Endothelial cell of umbilical vein (primary cell): ENCODE measurements around the gene ANKDD1A. TPM values are rescaled to one million over a fixed set of nuclear protein-coding genes. Genes with fewer than 3 reads are reported as not detected.

Experiments used
- BruUV-seq: library from RNA; stranded (reverse); fragments of 400-500 nt; replicated peaks from 2 replicates; lab custom pipeline; 2021; lab: Mats Ljungman, UMichigan
- CTCF ChIA-PET: fragments of 300-600, 350-600 bp; sonication (Branson Sonifier 250); formaldehyde crosslinking; loops from one replicate; lab custom pipeline; 2021; ENCODE audit warnings: antibody characterized with exemption, inconsistent platforms; lab: Charles Lee
- POLR2A ChIA-PET: fragments of 300-600, 350-600 bp; sonication (Branson Sonifier 250); formaldehyde crosslinking; loops from one replicate; lab custom pipeline; 2021; ENCODE audit warnings: antibody characterized with exemption, inconsistent platforms; lab: Charles Lee
- DNase-seq: peaks from one replicate; pipeline ENCODE4 v3.0.0-alpha.2; 2011; ENCODE audit warnings: low read depth, low spot score
- FAIRE-seq: peaks from 2 replicates; lab custom pipeline; 2011; peaks lifted over from hg19 to GRCh38; lab: Jason Lieb, UNC
- H2AFZ ChIP-seq: 2 replicates; pipeline ENCODE4 v1.6.0; 2012; ENCODE audit warnings: low read depth, low read length, control low read depth, inconsistent platforms
- H3K27ac ChIP-seq: 2 replicates; pipeline ENCODE4 v1.5.1; 2011; ENCODE audit warnings: low read depth, mild to moderate bottlenecking, control low read depth, low read length, moderate library complexity; ENCODE audit not compliant: insufficient read depth
- H3K27me3 ChIP-seq, 2 experiments: 2 replicates each; pipeline versions ENCODE4 v1.6.0 to v1.6.1; 2011; ENCODE audit warnings: low read length in 2 of 2, mixed read lengths in 1 of 2; ENCODE audit not compliant: control insufficient read depth in 2 of 2, insufficient read depth in 2 of 2
- H3K36me3 ChIP-seq, 2 experiments: 2 replicates in 1 of 2; 3 replicates in 1 of 2; pipeline ENCODE4 v1.5.1; 2011; ENCODE audit warnings: low read length in 2 of 2, mild to moderate bottlenecking in 1 of 2, moderate library complexity in 1 of 2; ENCODE audit not compliant: control insufficient read depth in 2 of 2, insufficient read depth in 2 of 2; ENCODE audit errors: extremely low read depth in 1 of 2
- H3K4me1 ChIP-seq: 3 replicates; pipeline ENCODE4 v1.5.1; 2011; ENCODE audit warnings: mild to moderate bottlenecking, low read length; ENCODE audit not compliant: control insufficient read depth, insufficient read depth; ENCODE audit errors: extremely low read depth
- H3K4me2 ChIP-seq: 2 replicates; pipeline ENCODE4 v1.6.1; 2011; ENCODE audit warnings: low read length, control low read depth, mixed read lengths; ENCODE audit not compliant: insufficient read depth
- H3K4me3 ChIP-seq, 3 experiments: fragments of 200-600 bp in 1 of 3; sonication (generic), shearing (Covaris generic) in 1 of 3; replicated peaks in 1 of 3; 2 replicates each; pipeline ENCODE4 v1.5.1; 2011 to 2016; ENCODE audit warnings: control low read depth in 3 of 3, low read length in 3 of 3, mild to moderate bottlenecking in 2 of 3, inconsistent platforms in 1 of 3, low read depth in 1 of 3, moderate library complexity in 1 of 3; ENCODE audit not compliant: insufficient read depth in 1 of 3
- H3K79me2 ChIP-seq: 2 replicates; pipeline ENCODE4 v1.6.0; 2012; ENCODE audit warnings: low read length, inconsistent platforms; ENCODE audit not compliant: control insufficient read depth, insufficient read depth
- H3K9ac ChIP-seq: replicated peaks from 2 replicates; pipeline ENCODE3; 2011; ENCODE audit warnings: low read length, control low read depth; ENCODE audit not compliant: insufficient read depth; ENCODE audit errors: extremely low read depth
- H3K9me1 ChIP-seq: replicated peaks from 3 replicates; pipeline ENCODE4 v1.6.0; 2011; ENCODE audit warnings: mild to moderate bottlenecking, low read length; ENCODE audit not compliant: control insufficient read depth, insufficient read depth; ENCODE audit errors: extremely low read depth
- H3K9me3 ChIP-seq: replicated peaks from 2 replicates; pipeline ENCODE4 v1.5.1; 2012; ENCODE audit warnings: low read length, inconsistent platforms; ENCODE audit not compliant: control insufficient read depth, insufficient read depth
- H4K20me1 ChIP-seq: replicated peaks from 2 replicates; pipeline ENCODE3; 2011; ENCODE audit warnings: mild to moderate bottlenecking, low read length; ENCODE audit not compliant: control insufficient read depth, insufficient read depth; ENCODE audit errors: extremely low read depth
- EZH2 ChIP-seq: IDR thresholded peaks from 2 replicates; pipeline ENCODE4 v1.6.1; 2012; ENCODE audit warnings: borderline replicate concordance, low read depth, mild to moderate bottlenecking, moderate library complexity, low read length, inconsistent platforms; ENCODE audit not compliant: severe bottlenecking
- FOS ChIP-seq: IDR thresholded peaks from 2 replicates; pipeline ENCODE4 v1.6.1; 2011; ENCODE audit warnings: mild to moderate bottlenecking, low read length, moderate library complexity, borderline replicate concordance; ENCODE audit not compliant: insufficient read depth
- GATA2 ChIP-seq: IDR thresholded peaks from 2 replicates; pipeline ENCODE4 v1.7.0; 2011; ENCODE audit warnings: low read depth, mild to moderate bottlenecking, moderate library complexity, mixed read lengths, low read length; ENCODE audit not compliant: insufficient read length, insufficient read depth
- JUN ChIP-seq: IDR thresholded peaks from 2 replicates; pipeline ENCODE4 v1.6.1; 2011; ENCODE audit warnings: borderline replicate concordance, low read depth; ENCODE audit not compliant: insufficient read length, insufficient read depth
- MYC ChIP-seq: IDR thresholded peaks from one replicate; pipeline ENCODE4 v1.6.1; 2011; ENCODE audit warnings: mild to moderate bottlenecking, low read depth, low read length
- POLR2A ChIP-seq: IDR thresholded peaks from 2 replicates; pipeline ENCODE4 v1.6.1; 2012; ENCODE audit warnings: low read depth, mild to moderate bottlenecking, control low read depth, low read length
- POLR2AphosphoS5 ChIP-seq: IDR thresholded peaks from 2 replicates; pipeline ENCODE4 v1.6.1; 2012; ENCODE audit warnings: low read depth, mild to moderate bottlenecking, control low read depth, low read length, moderate library complexity; ENCODE audit not compliant: insufficient read depth
- dilution Hi-C: fragments of 300-500 bp; cut with MboI; formaldehyde crosslinking; loops from one replicate; pipeline ENCODE4 v1.15.0; 2019; ENCODE audit warnings: low sequenced_read_pairs; ENCODE audit not compliant: extremely low pct_ligation_motif_present
- intact Hi-C: fragments of 100-400 bp; cut with micrococcal nuclease; formaldehyde crosslinking; loops from one replicate; pipeline ENCODE4 v1.10.0; 2022
- polyA plus RNA-seq, 4 experiments: library from polyadenylated mRNA; depleted of rRNA in 3 of 4; stranded (reverse) in 3 of 4; unstranded in 1 of 4; fragments of >200 nt; gene quantifications; 2 replicates each; pipeline versions ENCODE4 v1.2.1 to v1.2.3, GENCODE V29; 2011 to 2012; ENCODE audit warnings: missing spikeins in 1 of 4
- total RNA-seq: library from RNA; stranded (reverse); gene quantifications from 2 replicates; pipeline ENCODE4 v1.2.3, GENCODE V29; 2021
- TF ChIP-seq, protein P1 (sequence below), 2 donors: IDR thresholded peaks; 1 replicate in 1 of 2; 2 replicates in 1 of 2; pipeline ENCODE4 v1.5.1; 2011; ENCODE audit warnings: low read length in 2 of 2, mild to moderate bottlenecking in 2 of 2, moderate library complexity in 2 of 2, control low read depth in 1 of 2, inconsistent platforms in 1 of 2, low read depth in 1 of 2; ENCODE audit not compliant: insufficient read depth in 1 of 2; ENCODE audit errors: extremely low read depth in 1 of 2
- TF ChIP-seq, protein P2 (sequence below): IDR thresholded peaks from 2 replicates; pipeline ENCODE4 v1.6.1; 2011; ENCODE audit not compliant: insufficient read depth, insufficient read length

The ANKDD1A gene
- total and polyA plus RNA-seq, 2 donors (not counting 3 experiments of a cell fraction or from before 2014, with no cell fraction given): 2.0 to 2.4 TPM

DNA sequence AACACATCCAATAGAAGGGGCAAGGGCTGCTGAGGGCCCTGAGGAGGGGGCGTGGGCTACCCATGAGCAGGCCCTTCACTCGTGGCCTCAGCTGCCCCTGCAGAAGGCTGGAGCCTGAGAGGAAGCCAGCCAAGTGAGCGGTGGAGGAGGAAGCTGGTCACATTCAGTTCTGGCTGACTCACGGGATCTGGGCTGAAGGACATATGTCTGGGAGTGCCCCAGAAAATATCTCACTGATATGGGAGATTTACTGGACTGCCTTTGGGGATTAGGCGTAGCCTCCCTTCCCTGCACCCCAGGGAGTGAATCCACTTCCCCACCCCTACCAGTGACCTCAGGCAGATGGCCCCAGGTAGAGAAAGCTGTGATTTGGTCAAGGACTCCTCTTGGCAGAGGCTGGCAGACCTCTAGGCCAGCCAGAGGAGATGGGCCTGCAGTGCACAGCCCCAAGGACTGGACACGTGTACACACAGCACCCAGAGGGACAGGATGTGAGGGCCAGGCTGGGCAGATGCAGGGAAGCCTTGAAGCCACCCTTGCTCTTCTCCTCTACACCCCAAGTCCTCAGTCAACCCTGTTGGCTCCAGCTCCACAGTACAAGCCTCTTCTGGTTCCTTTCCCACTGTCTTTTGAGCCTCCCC lies 14.2 kb upstream of the ANKDD1A start:
- no TSS peak for BruUV-seq
- no peak for TF ChIP-seq GATA2
- TF ChIP-seq, protein P1, sequence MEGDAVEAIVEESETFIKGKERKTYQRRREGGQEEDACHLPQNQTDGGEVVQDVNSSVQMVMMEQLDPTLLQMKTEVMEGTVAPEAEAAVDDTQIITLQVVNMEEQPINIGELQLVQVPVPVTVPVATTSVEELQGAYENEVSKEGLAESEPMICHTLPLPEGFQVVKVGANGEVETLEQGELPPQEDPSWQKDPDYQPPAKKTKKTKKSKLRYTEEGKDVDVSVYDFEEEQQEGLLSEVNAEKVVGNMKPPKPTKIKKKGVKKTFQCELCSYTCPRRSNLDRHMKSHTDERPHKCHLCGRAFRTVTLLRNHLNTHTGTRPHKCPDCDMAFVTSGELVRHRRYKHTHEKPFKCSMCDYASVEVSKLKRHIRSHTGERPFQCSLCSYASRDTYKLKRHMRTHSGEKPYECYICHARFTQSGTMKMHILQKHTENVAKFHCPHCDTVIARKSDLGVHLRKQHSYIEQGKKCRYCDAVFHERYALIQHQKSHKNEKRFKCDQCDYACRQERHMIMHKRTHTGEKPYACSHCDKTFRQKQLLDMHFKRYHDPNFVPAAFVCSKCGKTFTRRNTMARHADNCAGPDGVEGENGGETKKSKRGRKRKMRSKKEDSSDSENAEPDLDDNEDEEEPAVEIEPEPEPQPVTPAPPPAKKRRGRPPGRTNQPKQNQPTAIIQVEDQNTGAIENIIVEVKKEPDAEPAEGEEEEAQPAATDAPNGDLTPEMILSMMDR (IDR thresholded peaks at IDR 0.05; ENCODE audit: extremely low read depth in 1 of 2, insufficient read depth in 1 of 2, low read depth in 1 of 2, low read length in 2 of 2): no peak
- TF ChIP-seq FOS: peak; percentile 46
- TF ChIP-seq POLR2AphosphoS5: peak; percentile 53
- peak; percentile 19 for TF ChIP-seq JUN
- TF ChIP-seq, protein P2, sequence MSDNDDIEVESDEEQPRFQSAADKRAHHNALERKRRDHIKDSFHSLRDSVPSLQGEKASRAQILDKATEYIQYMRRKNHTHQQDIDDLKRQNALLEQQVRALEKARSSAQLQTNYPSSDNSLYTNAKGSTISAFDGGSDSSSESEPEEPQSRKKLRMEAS: no peak
- TF ChIP-seq EZH2: no peak
- no peak for TF ChIP-seq MYC
- peak; percentile 50 for TF ChIP-seq POLR2A
- Histone ChIP-seq H3K4me3 (no peak overlapping the region), H3K9me1 (no peaks in the 10 kb centered on the region), H3K27me3 (no peaks in the 10 kb centered on the region), H3K4me2 (no peak overlapping the region), H3K27ac (peak overlapping the region; percentile 54), H3K36me3 (no peaks in the 10 kb centered on the region), H3K9me3 (no peaks in the 10 kb centered on the region), H3K79me2 (no peaks in the 10 kb centered on the region), H2AFZ (peak overlapping the region; percentile 12), H3K9ac (peak overlapping the region; percentile 1), H4K20me1 (no peaks in the 10 kb centered on the region), H3K4me1 (peaks cover 44% of the 10 kb centered on the region)
- CTCF ChIA-PET: interaction anchor here (0.6 to 0.9 kb wide), 2 partner anchors 8 to 41 kb away, joined by 3 to 5 read pairs; no protein-coding TSS in a partner anchor
- FAIRE-seq (peak; percentile 96), DNase-seq (peak; percentile 76)
- POLR2A ChIA-PET: interaction anchor here (0.8 to 2.0 kb wide), 2 partner anchors 56 to 62 kb away, joined by 3 to 4 read pairs; no protein-coding TSS in a partner anchor
- intact Hi-C loops (no loop called here), dilution Hi-C loops (no loop called here)
